Mucosa of rectum (tissue), 2 donors: ENCODE measurements around the gene HBB.

Source experiments
- H3K27ac ChIP-seq, 2 donors: one replicate each; pipeline ENCODE4 v1.7.0; 2013; ENCODE audit warnings: inconsistent platforms in 2 of 2, low read depth in 2 of 2, low read length in 2 of 2
- H3K27me3 ChIP-seq, 2 donors: one replicate each; pipeline ENCODE4 v1.7.0; 2013; ENCODE audit warnings: low read length in 2 of 2; ENCODE audit not compliant: control insufficient read depth in 2 of 2, insufficient read depth in 2 of 2
- H3K36me3 ChIP-seq, 2 donors: one replicate each; pipeline ENCODE4 v1.7.0; 2013; ENCODE audit warnings: low read length in 2 of 2; ENCODE audit not compliant: control insufficient read depth in 2 of 2, insufficient read depth in 2 of 2
- H3K4me1 ChIP-seq, 2 donors: one replicate each; pipeline ENCODE4 v1.7.0; 2013; ENCODE audit warnings: low read length in 2 of 2, mild to moderate bottlenecking in 1 of 2; ENCODE audit not compliant: control insufficient read depth in 2 of 2, insufficient read depth in 2 of 2
- H3K4me3 ChIP-seq, 2 donors: one replicate each; pipeline ENCODE4 v1.7.0; 2013; ENCODE audit warnings: low read length in 2 of 2
- H3K9ac ChIP-seq, 2 donors: one replicate each; pipeline ENCODE4 v1.7.0; 2013; ENCODE audit warnings: low read length in 2 of 2, low read depth in 1 of 2, mild to moderate bottlenecking in 1 of 2
- H3K9me3 ChIP-seq, 2 donors: one replicate each; pipeline ENCODE4 v1.7.0; 2013; ENCODE audit warnings: low read length in 2 of 2; ENCODE audit not compliant: control insufficient read depth in 2 of 2
- donor health status: healthy.
- donor health status: Normal muscosa, but diverticular disease.

Gene HBB

DNA sequence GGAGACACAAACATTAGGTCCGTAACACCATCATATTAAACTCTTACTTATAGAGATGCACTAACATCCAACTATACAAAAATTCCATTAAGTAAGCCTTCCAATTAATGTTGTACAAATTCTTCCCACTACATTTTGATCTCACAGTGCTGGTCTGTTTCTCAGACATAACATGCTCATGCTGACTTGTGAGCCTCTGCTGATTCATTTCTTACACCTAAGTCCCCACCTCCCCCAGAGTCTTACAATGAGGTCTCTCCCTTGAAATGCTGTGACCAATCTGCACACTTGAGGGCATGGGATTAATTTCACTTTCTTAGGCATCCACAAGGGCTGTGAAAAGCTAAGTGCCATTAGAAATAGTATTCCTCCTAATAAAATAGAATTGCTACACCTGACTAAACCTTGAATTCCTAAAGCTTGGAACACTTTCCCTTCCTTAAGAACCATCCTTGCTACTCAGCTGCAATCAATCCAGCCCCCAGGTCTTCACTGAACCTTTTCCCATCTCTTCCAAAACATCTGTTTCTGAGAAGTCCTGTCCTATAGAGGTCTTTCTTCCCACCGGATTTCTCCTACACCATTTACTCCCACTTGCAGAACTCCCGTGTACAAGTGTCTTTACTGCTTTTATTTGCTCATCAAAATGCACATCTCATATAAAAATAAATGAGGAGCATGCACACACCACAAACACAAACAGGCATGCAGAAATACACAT lies 20.8 kb upstream of the HBB start:
- Histone ChIP-seq H3K4me3 (no peak overlapping the region), H3K9ac (no peak overlapping the region), H3K9me3 (no peaks in the 10 kb centered on the region), H3K36me3 (no peaks in the 10 kb centered on the region), H3K27ac (no peak overlapping the region), H3K4me1 (no peaks in the 10 kb centered on the region), H3K27me3 (no peaks in the 10 kb centered on the region)

DNA sequence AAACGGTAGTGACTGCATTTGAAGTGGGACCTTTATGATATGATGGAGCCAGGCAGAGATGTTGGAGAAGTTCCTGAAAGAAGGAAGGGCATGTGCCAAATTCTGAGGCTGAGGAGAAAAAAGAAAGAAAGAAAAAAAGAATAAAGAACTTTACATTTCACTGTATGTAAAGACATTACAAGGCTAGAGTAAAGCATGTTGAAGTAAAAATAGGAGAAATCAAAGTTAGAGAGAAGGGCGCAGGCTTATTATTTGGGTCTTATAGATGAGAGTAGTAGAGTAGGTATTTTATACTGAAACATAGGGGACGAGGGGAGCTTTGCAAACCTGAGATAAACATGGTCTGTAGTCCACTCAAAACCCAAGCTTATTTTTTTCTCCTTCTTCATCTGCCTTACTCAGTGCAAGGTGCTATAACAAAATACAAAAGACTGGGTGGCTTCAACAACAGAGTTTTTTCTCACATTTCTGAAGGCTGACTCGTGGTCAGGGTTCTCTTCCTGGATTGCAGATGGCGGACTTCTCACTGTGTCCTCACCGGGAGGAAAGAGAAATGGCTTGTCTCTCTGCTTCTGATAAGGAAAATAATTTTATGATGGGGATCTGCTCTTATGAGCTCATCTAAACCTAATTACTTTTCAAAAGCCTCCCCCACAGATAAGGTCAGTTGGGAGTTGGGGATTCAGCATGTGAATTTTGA lies 20.1 kb upstream of the HBB start:
- Histone ChIP-seq H3K9me3 (no peaks in the 10 kb centered on the region), H3K4me1 (no peaks in the 10 kb centered on the region), H3K9ac (no peak overlapping the region), H3K27ac (no peak overlapping the region), H3K36me3 (no peaks in the 10 kb centered on the region), H3K4me3 (no peak overlapping the region), H3K27me3 (no peaks in the 10 kb centered on the region)

DNA sequence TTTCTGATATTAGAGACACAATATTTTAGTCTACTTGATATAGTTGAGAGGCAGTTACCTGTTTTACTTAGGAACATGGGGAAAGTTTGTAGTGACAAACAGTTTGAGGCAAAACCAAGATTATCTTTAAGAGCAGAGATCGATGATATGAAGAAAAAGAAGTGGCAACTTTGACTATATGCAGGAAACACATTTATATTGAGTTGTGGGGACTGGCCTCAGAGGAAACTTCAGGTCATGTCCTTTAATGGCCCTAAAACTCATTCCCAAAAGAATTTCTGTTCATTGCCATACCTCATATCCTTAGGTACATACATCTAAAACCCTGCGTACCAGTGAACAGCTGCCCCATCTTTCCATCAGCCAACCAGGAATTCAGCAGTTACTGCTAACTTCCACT lies 18.3 kb upstream of the HBB start:
- Histone ChIP-seq H3K27ac (no peak overlapping the region), H3K36me3 (no peaks in the 10 kb centered on the region), H3K9ac (no peak overlapping the region), H3K27me3 (no peaks in the 10 kb centered on the region), H3K4me1 (no peaks in the 10 kb centered on the region), H3K9me3 (no peaks in the 10 kb centered on the region), H3K4me3 (no peak overlapping the region)

DNA sequence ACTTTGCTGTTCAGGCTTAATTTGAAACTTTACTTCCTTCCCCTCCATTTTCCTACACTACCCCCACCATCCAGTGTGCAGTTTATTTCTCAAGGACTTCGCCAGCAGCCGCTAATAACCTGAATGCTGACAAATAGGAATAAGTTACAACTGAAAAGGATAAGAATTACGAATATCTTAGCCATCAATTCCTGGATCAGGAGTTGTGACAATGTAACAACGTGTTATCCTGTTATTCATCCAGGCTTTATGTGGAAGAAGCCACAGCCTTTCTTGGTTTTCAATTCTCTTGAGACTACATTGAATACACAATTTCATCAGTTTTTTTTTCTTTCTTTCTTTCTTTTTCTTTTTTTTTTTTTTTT lies 16.9 kb upstream of the HBB start:
- Histone ChIP-seq H3K9ac (no peak overlapping the region), H3K4me1 (no peaks in the 10 kb centered on the region), H3K9me3 (no peaks in the 10 kb centered on the region), H3K27ac (no peak overlapping the region), H3K4me3 (no peak overlapping the region), H3K27me3 (no peaks in the 10 kb centered on the region), H3K36me3 (no peaks in the 10 kb centered on the region)

DNA sequence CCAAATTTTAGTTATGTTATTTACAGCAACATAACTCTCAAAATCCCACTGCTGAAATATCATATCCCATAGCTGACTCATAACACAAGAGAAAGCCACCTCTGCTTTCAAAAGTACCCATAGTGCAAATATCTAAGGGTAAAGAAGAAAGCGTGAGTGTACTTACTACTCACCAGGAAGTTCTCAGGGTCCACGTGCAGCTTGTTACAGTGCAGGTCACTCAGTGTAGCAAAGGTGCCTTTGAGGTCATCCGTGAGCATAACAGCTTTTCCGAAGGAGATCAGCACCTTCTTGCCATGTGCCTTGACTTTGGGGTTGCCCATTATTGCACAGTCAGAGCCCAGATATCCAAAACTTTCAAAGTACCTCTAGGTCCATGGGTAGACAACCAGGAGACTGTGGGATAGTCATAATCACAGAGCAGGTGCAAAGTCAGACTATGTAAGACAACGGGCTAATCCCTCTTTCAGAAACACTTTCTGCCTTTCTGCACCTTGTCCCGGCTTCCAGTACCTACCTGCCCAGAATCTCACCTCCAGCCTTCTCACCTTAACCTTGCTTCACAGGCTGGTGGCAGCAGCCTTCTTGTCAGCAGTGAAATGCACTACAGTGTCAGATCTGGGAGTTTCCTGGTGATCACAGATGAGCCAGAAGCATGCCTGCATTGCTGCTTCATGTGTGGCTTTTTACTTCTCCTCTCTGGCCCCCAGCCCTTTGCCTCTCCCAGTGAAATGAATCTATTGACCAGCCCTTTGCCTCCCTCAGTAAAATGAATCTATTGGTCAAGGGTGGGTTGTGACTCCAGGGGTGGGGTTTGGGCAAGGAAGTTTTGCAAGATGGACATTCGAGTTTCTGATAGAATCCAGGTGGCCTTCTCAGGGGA lies 16.3 kb upstream of the HBB start:
- no peaks in the 10 kb centered on the region for H3K4me1 ChIP-seq
- H3K4me3 ChIP-seq: no peak overlapping the region

DNA sequence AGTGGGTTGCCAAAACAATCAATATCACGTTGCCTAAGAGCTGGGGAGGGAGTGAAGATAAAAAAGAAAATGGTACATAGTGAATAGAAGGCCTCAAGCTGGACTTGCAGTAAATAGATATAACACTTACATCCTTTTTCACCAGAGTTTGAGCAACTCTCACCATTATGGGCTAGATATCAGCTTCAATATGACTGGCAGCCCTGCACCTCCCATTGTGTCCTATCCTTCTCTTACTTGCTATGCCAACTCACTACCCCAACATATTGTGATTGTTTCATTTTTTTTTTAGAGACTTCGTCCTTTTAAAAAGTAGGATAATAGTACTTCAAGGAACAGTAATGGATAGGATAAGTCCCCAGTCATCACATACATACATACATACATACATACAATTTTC lies 15.3 kb upstream of the HBB start:
- Histone ChIP-seq H3K4me3 (no peak overlapping the region), H3K4me1 (no peaks in the 10 kb centered on the region), H3K9me3 (no peaks in the 10 kb centered on the region), H3K9ac (no peak overlapping the region), H3K36me3 (no peaks in the 10 kb centered on the region), H3K27me3 (no peaks in the 10 kb centered on the region), H3K27ac (no peak overlapping the region)

More for the DNA sequence above, 16.3 kb upstream of the HBB start:
- H3K27me3 ChIP-seq: no peaks in the 10 kb centered on the region
- H3K9ac ChIP-seq: no peak overlapping the region
- H3K27ac ChIP-seq: no peak overlapping the region
- no peaks in the 10 kb centered on the region for H3K36me3 ChIP-seq
- H3K9me3 ChIP-seq: no peaks in the 10 kb centered on the region

DNA sequence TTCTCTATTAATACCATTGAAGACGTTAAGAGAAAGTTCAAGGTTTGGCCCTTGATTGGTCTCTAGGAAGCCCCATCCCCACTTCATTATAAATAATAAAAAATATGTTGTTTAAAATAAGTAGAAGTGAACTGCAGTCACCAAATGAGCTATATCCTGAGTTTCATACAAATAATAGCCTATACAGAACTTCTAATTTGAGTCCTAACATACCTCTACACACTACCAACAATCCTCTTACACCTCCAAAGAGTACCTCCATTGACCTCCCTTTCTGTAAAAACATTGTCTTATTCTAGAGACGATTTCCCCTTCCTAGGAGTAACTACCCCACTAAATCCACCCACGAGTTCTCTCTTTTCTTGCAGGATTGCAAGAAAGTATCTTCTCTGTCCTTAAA lies 14.6 kb upstream of the HBB start:
- no peaks in the 10 kb centered on the region for H3K36me3 ChIP-seq
- no peak overlapping the region for H3K27ac ChIP-seq
- H3K9me3 ChIP-seq: no peaks in the 10 kb centered on the region
- H3K27me3 ChIP-seq: no peaks in the 10 kb centered on the region
- no peak overlapping the region for H3K4me3 ChIP-seq
- no peak overlapping the region for H3K9ac ChIP-seq
- H3K4me1 ChIP-seq: no peaks in the 10 kb centered on the region

DNA sequence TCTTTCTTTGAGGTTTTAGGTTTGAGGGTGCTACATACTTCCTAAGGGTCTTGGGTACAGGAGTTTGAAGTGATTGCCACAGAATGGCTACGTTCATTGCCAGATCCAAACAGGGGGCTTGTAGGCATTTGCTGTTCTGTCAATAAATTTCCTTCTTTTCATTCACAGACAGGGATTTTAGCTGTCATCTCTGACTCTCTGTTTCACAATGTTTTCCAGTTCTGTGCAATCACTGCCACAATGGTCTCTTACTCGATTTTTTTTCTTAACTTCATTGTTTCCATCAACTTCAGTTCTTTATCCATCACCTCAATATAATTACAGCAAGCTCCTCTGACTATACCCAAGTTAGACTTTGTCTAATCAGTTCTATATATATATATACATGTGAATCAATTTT lies 13.6 kb upstream of the HBB start:
- Histone ChIP-seq H3K36me3 (no peaks in the 10 kb centered on the region), H3K27me3 (no peaks in the 10 kb centered on the region), H3K4me1 (no peaks in the 10 kb centered on the region), H3K4me3 (no peak overlapping the region), H3K9ac (no peak overlapping the region), H3K27ac (no peak overlapping the region), H3K9me3 (no peaks in the 10 kb centered on the region)

DNA sequence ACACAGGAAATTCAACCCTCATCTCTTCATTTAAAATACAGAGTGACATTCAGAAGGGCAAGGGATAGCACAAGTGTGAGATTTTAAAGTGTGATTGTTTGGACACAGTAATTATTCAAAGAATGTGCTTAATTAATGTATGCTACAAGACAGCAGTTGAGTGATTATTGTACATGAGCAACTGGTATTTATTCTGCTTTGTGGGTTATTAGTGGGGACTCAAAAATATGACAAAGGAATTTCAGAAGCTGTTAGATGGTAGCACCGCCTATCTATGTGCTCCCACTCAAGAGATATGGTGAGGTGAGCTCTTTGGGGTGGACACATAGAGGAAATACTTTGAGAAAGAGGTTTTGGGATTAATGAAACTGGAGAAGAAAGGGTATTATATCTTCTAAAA lies 13.2 kb upstream of the HBB start:
- H3K27ac ChIP-seq: no peak overlapping the region
- no peaks in the 10 kb centered on the region for H3K27me3 ChIP-seq
- no peaks in the 10 kb centered on the region for H3K4me1 ChIP-seq
- no peak overlapping the region for H3K4me3 ChIP-seq
- H3K9ac ChIP-seq: no peak overlapping the region
- no peaks in the 10 kb centered on the region for H3K9me3 ChIP-seq
- H3K36me3 ChIP-seq: no peaks in the 10 kb centered on the region

DNA sequence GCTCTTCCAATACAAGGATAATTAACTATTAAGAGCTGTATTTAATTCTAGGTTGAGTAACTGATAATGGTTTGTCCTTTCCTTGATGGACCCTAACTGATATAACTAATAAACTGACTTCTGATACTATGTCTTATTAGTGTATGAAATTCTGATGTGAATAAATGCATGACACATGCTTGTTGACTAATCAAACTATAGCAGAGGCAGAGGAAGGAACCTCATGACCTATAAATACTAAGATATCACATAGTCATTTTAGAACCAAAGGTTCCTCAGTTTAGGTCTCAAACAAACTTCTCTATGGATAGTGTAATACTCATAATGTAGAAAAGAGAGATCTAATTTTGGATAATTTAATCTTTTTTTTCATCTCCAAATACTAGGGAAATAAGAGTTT lies 12.2 kb upstream of the HBB start:
- H3K27ac ChIP-seq: no peak overlapping the region
- no peaks in the 10 kb centered on the region for H3K9me3 ChIP-seq
- H3K36me3 ChIP-seq: no peaks in the 10 kb centered on the region
- no peak overlapping the region for H3K9ac ChIP-seq
- no peaks in the 10 kb centered on the region for H3K27me3 ChIP-seq
- no peaks in the 10 kb centered on the region for H3K4me1 ChIP-seq
- no peak overlapping the region for H3K4me3 ChIP-seq
